PC-3 (cell line): ENCODE results near the gene STRADA. TPM values are rescaled to one million over a fixed set of nuclear protein-coding genes. Genes with fewer than 3 reads are reported as not detected.
A peak's percentile ranks its signal among the peaks of the same experiment; 100 is the strongest.

Experiments
- ATAC-seq: fragments of 200-7000 bp; cut with Tn5 transposase; 2 replicates; pipeline ENCODE4 v1.9.1; 2020; ENCODE audit warnings: mild to moderate bottlenecking, moderate library complexity
- BruUV-seq: library from RNA; stranded (reverse); fragments of 400-500 nt; replicated peaks from 2 replicates; lab custom pipeline; 2021; lab: Mats Ljungman, UMichigan
- CTCF ChIA-PET: fragments of 300-600 bp; sonication (Branson Sonifier 250); formaldehyde crosslinking; loops from one replicate; lab custom pipeline; 2022; ENCODE audit warnings: antibody characterized with exemption; lab: Charles Lee
- POLR2A ChIA-PET: fragments of 300-600 bp; sonication (Branson Sonifier 250); formaldehyde crosslinking; loops from one replicate; lab custom pipeline; 2022; ENCODE audit warnings: antibody characterized with exemption; ENCODE audit not compliant: unreplicated experiment; lab: Charles Lee
- DNase-seq: peaks from one replicate; pipeline ENCODE4 v3.0.0-alpha.2; 2015
- H2AFZ ChIP-seq: fragments of 300-600 bp; sonication (generic); 2 replicates; pipeline ENCODE4 v1.6.0; 2016; ENCODE audit warnings: antibody characterized with exemption, low read length
- H3F3A ChIP-seq: fragments of 300-600 bp; sonication (generic); one replicate; pipeline ENCODE4 v1.6.0; 2017; ENCODE audit warnings: antibody characterized with exemption, low read length, control low read depth, mild to moderate bottlenecking; ENCODE audit not compliant: unreplicated experiment
- H3K27ac ChIP-seq: fragments of 300-600 bp; sonication (generic); 2 replicates; pipeline ENCODE4 v1.5.1; 2016; ENCODE audit warnings: mild to moderate bottlenecking, low read length
- H3K27me3 ChIP-seq: fragments of 300-600 bp; sonication (generic); 2 replicates; pipeline ENCODE4 v1.6.1; 2016; ENCODE audit warnings: low read length, mixed read lengths
- H3K36me3 ChIP-seq: fragments of 300-600 bp; sonication (generic); 2 replicates; pipeline ENCODE4 v1.6.1; 2016; ENCODE audit warnings: low read depth, mixed run types, low read length, mixed read lengths
- H3K4me1 ChIP-seq: fragments of 300-600 bp; sonication (generic); 2 replicates; pipeline ENCODE4 v1.5.1; 2016; ENCODE audit warnings: low read length; ENCODE audit not compliant: insufficient read depth
- H3K4me2 ChIP-seq: fragments of 300-600 bp; sonication (generic); 2 replicates; pipeline ENCODE4 v1.6.0; 2016; ENCODE audit warnings: low read length
- H3K4me3 ChIP-seq: fragments of 300-600 bp; sonication (generic); 2 replicates; pipeline ENCODE4 v1.5.1; 2016; ENCODE audit warnings: mild to moderate bottlenecking, low read length, mixed read lengths
- H3K79me2 ChIP-seq: fragments of 300-600 bp; sonication (generic); 2 replicates; pipeline ENCODE4 v1.6.1; 2017; ENCODE audit warnings: low read length, mixed read lengths
- H3K9ac ChIP-seq: fragments of 300-600 bp; sonication (generic); 2 replicates; pipeline ENCODE4 v1.6.0; 2016; ENCODE audit warnings: mild to moderate bottlenecking, low read length
- H3K9me2 ChIP-seq: fragments of 300-600 bp; sonication (generic); replicated peaks from 2 replicates; pipeline ENCODE4 v1.6.1; 2016; ENCODE audit warnings: mixed run types, low read length, mixed read lengths
- H3K9me3 ChIP-seq: fragments of 300-600 bp; sonication (generic); 2 replicates; pipeline ENCODE4 v1.6.1; 2016; ENCODE audit warnings: low read length, mixed read lengths
- H4K20me1 ChIP-seq: fragments of 300-600 bp; sonication (generic); 2 replicates; pipeline ENCODE4 v1.6.1; 2016; ENCODE audit warnings: low read length, mixed read lengths
- EZH2 ChIP-seq: fragments of 300-600 bp; sonication (generic); IDR thresholded peaks from one replicate; pipeline ENCODE4 v1.6.1; 2017; ENCODE audit warnings: antibody characterized with exemption, mild to moderate bottlenecking, low read length; ENCODE audit not compliant: unreplicated experiment
- EZH2phosphoT487 ChIP-seq: fragments of 300-600 bp; sonication (generic); IDR thresholded peaks from 2 replicates; pipeline ENCODE4 v1.6.1; 2018; ENCODE audit warnings: mild to moderate bottlenecking, antibody characterized with exemption, low read length, borderline replicate concordance
- intact Hi-C: fragments of 100-400 bp; cut with micrococcal nuclease; formaldehyde crosslinking; loops from 2 replicates; pipeline ENCODE4 v1.9.0; 2023
- total RNA-seq: library from RNA; depleted of rRNA; stranded (reverse); fragments of >200 nt; gene quantifications from 2 replicates; pipeline ENCODE4 v1.2.3, GENCODE V29; 2014
- TF ChIP-seq, protein P1 (sequence below): fragments of 300-600 bp; sonication (generic); conservative IDR thresholded peaks from 2 replicates; pipeline ENCODE4 v1.5.1; 2017; ENCODE audit warnings: antibody characterized with exemption, low read depth, mild to moderate bottlenecking, low read length

Gene STRADA
- total RNA-seq, 1 experiment from 2014 or later = 17.9 TPM

DNA sequence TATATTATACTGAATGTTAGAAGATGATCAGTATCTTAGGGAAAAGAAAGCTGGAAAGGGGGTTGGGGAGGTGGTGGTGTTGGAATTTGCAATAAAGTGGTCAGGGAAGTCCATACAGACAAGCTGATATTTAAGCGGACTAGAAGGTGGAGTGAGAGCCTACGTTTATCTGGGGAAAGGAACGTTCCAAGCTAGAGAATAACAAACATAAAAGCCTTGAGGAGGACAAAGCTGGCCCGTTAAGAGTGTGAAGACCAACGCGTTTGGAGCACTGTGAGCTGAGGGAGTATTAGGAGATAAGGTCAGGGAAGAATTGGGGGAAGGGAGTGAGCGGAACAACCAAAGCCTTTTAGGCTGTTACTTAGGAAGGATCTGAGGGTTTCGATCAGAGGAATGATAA lies 33.8 kb upstream of the STRADA start:
- BruUV-seq = no TSS peak
- H3K9ac ChIP-seq = peak overlapping the region; percentile 98
- intact Hi-C loops = loop anchor here (10.0 kb wide), 1 partner anchor 341 kb away; no protein-coding TSS in a partner anchor

DNA sequence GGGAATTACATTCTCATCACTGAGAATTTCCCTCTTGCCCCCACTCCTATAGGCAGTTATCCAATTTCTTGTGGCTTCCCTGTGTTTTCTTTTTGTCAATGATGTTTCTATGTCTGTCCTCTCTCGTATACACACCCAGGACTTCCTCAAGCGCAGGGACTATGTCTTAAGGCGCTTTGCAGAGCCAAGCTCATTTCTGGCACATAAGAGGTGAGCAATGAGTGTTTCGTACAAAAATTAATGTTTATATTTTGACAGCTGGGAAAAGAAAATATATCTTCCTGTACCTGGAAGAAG lies 33.3 kb upstream of the STRADA start:
- peaks cover 64% of the 10 kb centered on the region for H4K20me1 ChIP-seq
- peak overlapping the region; percentile 98 for H3K9ac ChIP-seq
- peaks cover 94% of the 10 kb centered on the region for H3K79me2 ChIP-seq
- H3K4me3 ChIP-seq = peak overlapping the region; percentile 88
- intact Hi-C loops = loop anchor here (10.0 kb wide), 1 partner anchor 340 kb away; no protein-coding TSS in a partner anchor
- 0 out of 2 replicates have a peak overlapping the region, but pooled peaks have one; percentile 98 for H3K27ac ChIP-seq
- no peaks in the 10 kb centered on the region for H3K27me3 ChIP-seq
- H3F3A ChIP-seq = no peaks in the 10 kb centered on the region
- TF ChIP-seq, protein P1, sequence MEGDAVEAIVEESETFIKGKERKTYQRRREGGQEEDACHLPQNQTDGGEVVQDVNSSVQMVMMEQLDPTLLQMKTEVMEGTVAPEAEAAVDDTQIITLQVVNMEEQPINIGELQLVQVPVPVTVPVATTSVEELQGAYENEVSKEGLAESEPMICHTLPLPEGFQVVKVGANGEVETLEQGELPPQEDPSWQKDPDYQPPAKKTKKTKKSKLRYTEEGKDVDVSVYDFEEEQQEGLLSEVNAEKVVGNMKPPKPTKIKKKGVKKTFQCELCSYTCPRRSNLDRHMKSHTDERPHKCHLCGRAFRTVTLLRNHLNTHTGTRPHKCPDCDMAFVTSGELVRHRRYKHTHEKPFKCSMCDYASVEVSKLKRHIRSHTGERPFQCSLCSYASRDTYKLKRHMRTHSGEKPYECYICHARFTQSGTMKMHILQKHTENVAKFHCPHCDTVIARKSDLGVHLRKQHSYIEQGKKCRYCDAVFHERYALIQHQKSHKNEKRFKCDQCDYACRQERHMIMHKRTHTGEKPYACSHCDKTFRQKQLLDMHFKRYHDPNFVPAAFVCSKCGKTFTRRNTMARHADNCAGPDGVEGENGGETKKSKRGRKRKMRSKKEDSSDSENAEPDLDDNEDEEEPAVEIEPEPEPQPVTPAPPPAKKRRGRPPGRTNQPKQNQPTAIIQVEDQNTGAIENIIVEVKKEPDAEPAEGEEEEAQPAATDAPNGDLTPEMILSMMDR = no peak
- ChIA-PET POLR2A (no interaction called here), CTCF (no interaction called here)
- no peaks in the 10 kb centered on the region for H3K9me3 ChIP-seq
- DNase-seq (peak; percentile 32), ATAC-seq (no peak)
- H3K9me2 ChIP-seq = no peaks in the 10 kb centered on the region
- peaks cover 47% of the 10 kb centered on the region for H3K4me1 ChIP-seq
- BruUV-seq = TSS peak; percentile 42
- H3K4me2 ChIP-seq = peak overlapping the region; percentile 88
- peaks cover 19% of the 10 kb centered on the region; the same call in 1 of the 2 replicates for H3K36me3 ChIP-seq
- no peak overlapping the region for H2AFZ ChIP-seq

More for the DNA sequence above, 33.8 kb upstream of the STRADA start:
- H3K9me3 ChIP-seq = no peaks in the 10 kb centered on the region
- no peak overlapping the region for H2AFZ ChIP-seq
- POLR2A ChIA-PET = interaction anchor here (0.6 kb wide), 1 partner anchor 951 kb away, joined by 4 read pairs; no protein-coding TSS in a partner anchor
- H4K20me1 ChIP-seq = peaks cover 65% of the 10 kb centered on the region
- H3K4me2 ChIP-seq = peak overlapping the region; percentile 88
- H3K79me2 ChIP-seq = peaks cover 94% of the 10 kb centered on the region
- DNase-seq (peak; percentile 14), ATAC-seq (no peak)
- H3K36me3 ChIP-seq = peaks cover 19% of the 10 kb centered on the region; the same call in 1 of the 2 replicates
- TF ChIP-seq EZH2 (no peak), EZH2phosphoT487 (no peak)
- TF ChIP-seq, protein P1 = no peak
- CTCF ChIA-PET = no interaction called here
- no peaks in the 10 kb centered on the region for H3K27me3 ChIP-seq
- H3K4me3 ChIP-seq = peak overlapping the region; percentile 88
- H3K4me1 ChIP-seq = peaks cover 47% of the 10 kb centered on the region
- no peak overlapping the region for H3K27ac ChIP-seq
- H3F3A ChIP-seq = no peaks in the 10 kb centered on the region
- H3K9me2 ChIP-seq = no peaks in the 10 kb centered on the region

DNA sequence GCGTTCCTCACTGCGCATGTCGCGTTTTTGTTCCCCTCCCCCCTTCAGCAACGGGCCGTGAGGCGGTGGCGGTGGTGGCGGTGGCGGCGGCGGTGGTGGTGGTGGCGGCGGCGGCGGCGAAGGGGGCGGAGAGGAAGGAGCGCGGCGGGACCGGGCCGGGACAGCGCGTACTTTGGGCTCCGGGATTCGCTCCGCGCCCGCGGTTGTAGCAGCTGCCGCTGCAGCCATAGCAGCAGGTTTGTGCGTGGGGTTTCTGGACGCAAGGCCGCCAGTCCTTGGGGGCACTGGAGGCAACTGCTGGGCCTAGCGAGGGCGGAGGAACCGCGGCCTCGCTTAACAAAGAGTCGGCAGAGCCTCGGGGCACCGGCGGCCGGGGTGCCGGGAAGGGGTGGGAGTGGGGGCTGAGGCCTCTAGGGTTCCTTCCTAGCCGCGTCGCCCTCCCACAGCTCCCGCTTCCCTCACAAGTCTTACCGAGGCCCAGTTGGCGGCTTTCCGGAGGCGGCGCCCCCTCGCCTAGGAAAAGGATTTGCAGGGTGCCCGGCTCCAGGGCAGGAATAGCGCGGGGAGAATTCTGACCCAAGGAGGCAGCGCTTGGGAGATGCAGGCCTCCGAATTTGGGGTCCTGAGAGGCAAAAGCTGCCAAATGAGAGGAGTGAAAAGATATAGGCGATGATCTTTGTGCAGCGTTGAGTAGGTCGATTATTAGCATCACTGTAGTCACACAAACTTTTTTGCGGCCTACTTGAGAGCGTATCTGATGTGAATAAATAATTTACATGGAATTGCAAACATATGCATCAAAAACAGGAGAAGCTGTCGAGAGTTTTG lies 32.8 kb upstream of the STRADA start, which contains the start of gene DDX42:
DDX42 (plus strand) TSS at position 30 of the 828 bp plus-strand sequence. CDS start 12,880 bp downstream, outside the sequence.
- H3K9me3 ChIP-seq = no peaks in the 10 kb centered on the region
- intact Hi-C loops = loop anchor here (10.0 kb wide), 1 partner anchor 340 kb away; no protein-coding TSS in a partner anchor
- H3K36me3 ChIP-seq = peaks cover 19% of the 10 kb centered on the region; the same call in 1 of the 2 replicates
- BruUV-seq = no TSS peak
- ChIA-PET POLR2A (interaction anchor here (0.6 to 0.7 kb wide), 3 partner anchors 67 to 528 kb away, joined by 3 to 4 read pairs (median 4); no protein-coding TSS in a partner anchor), CTCF (interaction anchor here (0.8 kb wide), 1 partner anchor 311 kb away, joined by 4 read pairs; no protein-coding TSS in a partner anchor)
- H3K4me2 ChIP-seq = peak within 1 kb of the TSS; percentile 88
- H3K9ac ChIP-seq = peak within 1 kb of the TSS; percentile 98
- peak; percentile 47 for DNase-seq
- peaks cover 94% of the 10 kb centered on the region for H3K79me2 ChIP-seq
- ATAC-seq = peak; percentile 3
- peaks cover 59% of the 10 kb centered on the region for H4K20me1 ChIP-seq
- H3K9me2 ChIP-seq = no peaks in the 10 kb centered on the region
- peak within 1 kb of the TSS; percentile 88 for H3K4me3 ChIP-seq
- peak within 1 kb of the TSS; percentile 63 for H2AFZ ChIP-seq
- peak within 1 kb of the TSS; percentile 98 for H3K27ac ChIP-seq
- no peaks in the 10 kb centered on the region for H3K27me3 ChIP-seq
- peaks cover 41% of the 10 kb centered on the region for H3K4me1 ChIP-seq
- no peaks in the 10 kb centered on the region for H3F3A ChIP-seq
- TF ChIP-seq EZH2phosphoT487 (no peak), EZH2 (no peak)
- TF ChIP-seq, protein P1 = no peak; the same call in 1 of the 2 replicates
